SK-N-SH treated with all-trans-retinoic acid at 6 μM for 48 hours (cell line): ENCODE data around the gene ZNF214.
"Not testable (repeated sequence)": the region's sequence is repeated elsewhere in the genome, so short reads cannot be mapped to it uniquely, and the experiment has no call there.

ENCODE experiments used
- ATAC-seq: fragments of 200-7000 bp; cut with Tn5 transposase; 3 replicates; pipeline ENCODE4 v1.9.1; 2020; ENCODE audit warnings: mild to moderate bottlenecking, moderate library complexity
- ARNTL ChIP-seq: fragments of 450-650 bp; formaldehyde crosslinking; IDR thresholded peaks from 2 replicates; pipeline ENCODE4 v1.5.0; 2020; ENCODE audit warnings: low read depth, mild to moderate bottlenecking, moderate library complexity, borderline replicate concordance
- BACH2 ChIP-seq: fragments of 250-450 bp; sonication (Bioruptor Pico); IDR thresholded peaks from 2 replicates; pipeline ENCODE4 v1.9.0; 2021; ENCODE audit warnings: mild to moderate bottlenecking, borderline replicate concordance
- CSDC2 ChIP-seq: fragments of 250-450 bp; sonication (Bioruptor Pico); IDR thresholded peaks from 2 replicates; pipeline ENCODE4 v1.5.0; 2020; ENCODE audit warnings: mild to moderate bottlenecking, moderate library complexity
- ESRRG ChIP-seq: fragments of 250-450 bp; sonication (Bioruptor Pico); IDR thresholded peaks from 2 replicates; pipeline ENCODE4 v1.6.1; 2021; ENCODE audit warnings: mild to moderate bottlenecking
- GLIS3 ChIP-seq: fragments of 250-450 bp; sonication (Bioruptor Pico); IDR thresholded peaks from 2 replicates; pipeline ENCODE4 v1.5.0; 2020; ENCODE audit warnings: mild to moderate bottlenecking, moderate library complexity
- ISL1 ChIP-seq: fragments of 250-450 bp; sonication (Bioruptor Pico); IDR thresholded peaks from 2 replicates; pipeline ENCODE4 v2.1.2; 2022; ENCODE audit warnings: mild to moderate bottlenecking, moderate library complexity
- OSR1 ChIP-seq: fragments of 250-450 bp; sonication (Bioruptor Pico); IDR thresholded peaks from 2 replicates; pipeline ENCODE4 v1.8.0; 2022; ENCODE audit warnings: moderate library complexity, mild to moderate bottlenecking, inconsistent platforms
- PPARA ChIP-seq: fragments of 250-450 bp; sonication (Bioruptor Pico); IDR thresholded peaks from 2 replicates; pipeline ENCODE4 v1.5.0; 2020; ENCODE audit warnings: mild to moderate bottlenecking, borderline replicate concordance
- RARB ChIP-seq: fragments of 250-450 bp; sonication (Bioruptor Pico); IDR thresholded peaks from 2 replicates; pipeline ENCODE4 v1.8.0; 2021; ENCODE audit warnings: mild to moderate bottlenecking, moderate library complexity
- TCF4 ChIP-seq: fragments of 250-450 bp; sonication (Bioruptor Pico); IDR thresholded peaks from 2 replicates; pipeline ENCODE4 v1.8.0; 2021; ENCODE audit warnings: mild to moderate bottlenecking, moderate library complexity, borderline replicate concordance
- TOX ChIP-seq: fragments of 250-450 bp; sonication (Bioruptor Pico); IDR thresholded peaks from 2 replicates; pipeline ENCODE4 v1.8.0; 2021; ENCODE audit warnings: mild to moderate bottlenecking, moderate library complexity, borderline replicate concordance
- ZC3H10 ChIP-seq: fragments of 250-450 bp; sonication (Bioruptor Pico); IDR thresholded peaks from 2 replicates; pipeline ENCODE4 v1.5.1; 2021; ENCODE audit warnings: mild to moderate bottlenecking, moderate library complexity
- ZNF565 ChIP-seq: fragments of 450-650 bp; formaldehyde crosslinking; conservative IDR thresholded peaks from 2 replicates; pipeline ENCODE4 v1.5.0; 2020; ENCODE audit warnings: low read depth, mild to moderate bottlenecking, moderate library complexity
- ZNF70 ChIP-seq: fragments of 450-650 bp; formaldehyde crosslinking; IDR thresholded peaks from 2 replicates; pipeline ENCODE4 v1.5.0; 2020; ENCODE audit warnings: mild to moderate bottlenecking, moderate library complexity
- ZNF8 ChIP-seq: fragments of 450-650 bp; formaldehyde crosslinking; IDR thresholded peaks from 2 replicates; pipeline ENCODE4 v1.5.0; 2020; ENCODE audit warnings: mild to moderate bottlenecking, moderate library complexity
- TF ChIP-seq, protein P1 (sequence below): fragments of 250-450 bp; sonication (Bioruptor Pico); IDR thresholded peaks from 2 replicates; pipeline ENCODE4 v1.5.1; 2020; ENCODE audit warnings: low read depth, mild to moderate bottlenecking, moderate library complexity
- TF ChIP-seq, protein P2 (sequence below): fragments of 250-450 bp; sonication (Bioruptor Pico); IDR thresholded peaks from 2 replicates; pipeline ENCODE4 v1.5.1; 2021; ENCODE audit warnings: mild to moderate bottlenecking, moderate library complexity
- TF ChIP-seq, protein P3 (sequence below): fragments of 250-450 bp; sonication (Bioruptor Pico); IDR thresholded peaks from 2 replicates; pipeline ENCODE4 v1.5.0; 2020; ENCODE audit warnings: mild to moderate bottlenecking, moderate library complexity
- TF ChIP-seq, protein P4 (sequence below): fragments of 250-450 bp; sonication (Bioruptor Pico); IDR thresholded peaks from 2 replicates; pipeline ENCODE4 v1.8.0; 2021; ENCODE audit warnings: low read depth, mild to moderate bottlenecking, moderate library complexity, borderline replicate concordance
- TF ChIP-seq, protein P5 (sequence below): fragments of 250-450 bp; sonication (Bioruptor Pico); IDR thresholded peaks from 2 replicates; pipeline ENCODE4 v1.8.0; 2020; ENCODE audit warnings: mild to moderate bottlenecking, moderate library complexity, borderline replicate concordance

The ZNF214 gene

DNA sequence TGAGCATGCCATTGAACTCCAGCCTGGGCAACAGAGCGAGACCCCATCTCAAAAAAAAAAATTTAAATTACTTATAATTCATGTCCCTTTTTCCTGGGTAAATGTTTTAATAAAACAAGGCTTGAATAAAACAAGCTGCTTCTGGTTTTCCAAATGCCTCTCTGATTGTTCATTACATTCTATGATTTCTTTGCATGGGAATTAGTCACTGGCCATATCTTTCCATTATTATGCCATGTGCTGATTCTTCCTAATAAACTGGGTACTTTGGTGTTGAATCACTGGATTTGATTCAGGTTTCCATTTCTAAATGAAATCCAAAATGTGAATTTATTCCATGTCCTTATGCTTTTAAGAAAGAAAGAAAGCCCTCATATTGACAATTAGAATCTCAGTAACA is 51.3 kb downstream of the ZNF214 start (continued):
- TF ChIP-seq TCF4 (CRISPR knock-in tag) = no peak
- TF ChIP-seq, protein P1, sequence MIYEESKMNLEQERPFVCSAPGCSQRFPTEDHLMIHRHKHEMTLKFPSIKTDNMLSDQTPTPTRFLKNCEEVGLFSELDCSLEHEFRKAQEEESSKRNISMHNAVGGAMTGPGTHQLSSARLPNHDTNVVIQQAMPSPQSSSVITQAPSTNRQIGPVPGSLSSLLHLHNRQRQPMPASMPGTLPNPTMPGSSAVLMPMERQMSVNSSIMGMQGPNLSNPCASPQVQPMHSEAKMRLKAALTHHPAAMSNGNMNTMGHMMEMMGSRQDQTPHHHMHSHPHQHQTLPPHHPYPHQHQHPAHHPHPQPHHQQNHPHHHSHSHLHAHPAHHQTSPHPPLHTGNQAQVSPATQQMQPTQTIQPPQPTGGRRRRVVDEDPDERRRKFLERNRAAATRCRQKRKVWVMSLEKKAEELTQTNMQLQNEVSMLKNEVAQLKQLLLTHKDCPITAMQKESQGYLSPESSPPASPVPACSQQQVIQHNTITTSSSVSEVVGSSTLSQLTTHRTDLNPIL = no peak
- TF ChIP-seq, protein P2, sequence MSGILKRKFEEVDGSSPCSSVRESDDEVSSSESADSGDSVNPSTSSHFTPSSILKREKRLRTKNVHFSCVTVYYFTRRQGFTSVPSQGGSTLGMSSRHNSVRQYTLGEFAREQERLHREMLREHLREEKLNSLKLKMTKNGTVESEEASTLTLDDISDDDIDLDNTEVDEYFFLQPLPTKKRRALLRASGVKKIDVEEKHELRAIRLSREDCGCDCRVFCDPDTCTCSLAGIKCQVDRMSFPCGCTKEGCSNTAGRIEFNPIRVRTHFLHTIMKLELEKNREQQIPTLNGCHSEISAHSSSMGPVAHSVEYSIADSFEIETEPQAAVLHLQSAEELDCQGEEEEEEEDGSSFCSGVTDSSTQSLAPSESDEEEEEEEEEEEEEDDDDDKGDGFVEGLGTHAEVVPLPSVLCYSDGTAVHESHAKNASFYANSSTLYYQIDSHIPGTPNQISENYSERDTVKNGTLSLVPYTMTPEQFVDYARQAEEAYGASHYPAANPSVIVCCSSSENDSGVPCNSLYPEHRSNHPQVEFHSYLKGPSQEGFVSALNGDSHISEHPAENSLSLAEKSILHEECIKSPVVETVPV (CRISPR knock-in tag) = no peak
- TF ChIP-seq, all 23 proteins: peak for 0

DNA sequence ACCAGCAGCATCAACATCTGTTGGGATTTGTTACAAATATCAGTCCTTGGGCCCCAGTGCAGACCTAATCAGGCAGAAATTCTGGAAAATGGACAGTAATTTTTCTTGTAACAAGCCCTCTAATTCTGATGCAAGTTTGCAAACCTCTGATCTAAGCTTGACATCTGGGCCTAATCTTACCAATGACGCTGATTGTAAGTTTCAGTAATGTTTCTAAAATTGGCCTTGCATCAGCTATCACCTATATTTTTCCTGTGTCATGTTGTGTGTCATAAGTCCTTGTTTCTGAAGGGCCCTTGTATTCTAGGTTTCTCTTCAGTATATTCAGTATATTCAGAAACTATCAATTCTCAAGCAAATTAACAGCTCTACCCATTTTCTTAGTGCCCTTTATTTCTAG is 57.5 kb downstream of the ZNF214 start:
- no peak for TF ChIP-seq PPARA (CRISPR knock-in tag)
- TF ChIP-seq, protein P1 = no peak
- no peak for TF ChIP-seq RARB (CRISPR knock-in tag)
- TF ChIP-seq BACH2 (CRISPR knock-in tag) = no peak
- no peak for TF ChIP-seq OSR1 (CRISPR knock-in tag)
- TF ChIP-seq TOX = no peak
- ATAC-seq = no peak

DNA sequence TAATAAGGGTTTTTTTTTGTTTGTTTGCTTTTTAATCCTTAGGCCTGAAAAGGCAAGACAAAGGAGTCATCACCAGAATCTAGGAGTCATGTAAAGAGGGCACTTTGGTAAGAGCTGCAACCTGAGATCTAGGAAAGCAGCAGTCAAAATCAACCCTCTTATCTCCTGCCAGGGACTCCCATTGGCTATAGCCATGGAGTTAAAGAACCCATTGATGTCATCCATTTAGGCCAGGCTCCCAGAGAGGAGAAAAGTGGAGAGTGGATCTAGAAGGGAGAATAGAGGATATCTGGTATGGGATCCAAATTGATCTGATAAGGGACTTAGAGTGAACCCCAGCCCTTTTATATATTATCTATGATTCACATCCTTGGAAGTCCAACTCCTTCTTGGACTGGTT is 58.0 kb downstream of the ZNF214 start:
- no peak for ATAC-seq

DNA sequence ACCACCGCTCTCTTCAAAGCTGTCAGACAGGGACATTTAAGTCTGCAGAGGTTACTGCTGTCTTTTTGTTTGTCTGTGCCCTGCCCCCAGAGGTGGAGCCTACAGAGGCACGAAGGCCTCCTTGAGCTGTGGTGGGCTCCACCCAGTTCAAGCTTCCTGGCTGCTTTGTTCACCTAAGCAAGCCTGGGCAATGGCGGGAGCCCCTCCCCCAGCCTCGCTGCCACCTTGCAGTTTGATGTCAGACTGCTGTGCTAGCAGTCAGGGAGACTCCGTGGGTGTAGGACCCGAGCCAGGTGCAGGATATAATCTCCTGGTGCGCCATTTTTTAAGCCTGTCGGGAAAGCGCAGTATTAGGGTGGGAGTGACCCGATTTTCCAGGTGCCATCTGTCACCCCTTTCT is 65.9 kb downstream of the ZNF214 start:
- not testable (repeated sequence) for ATAC-seq

More for the DNA sequence above, 58.0 kb downstream of the ZNF214 start:
- no peak for TF ChIP-seq ZC3H10 (CRISPR knock-in tag)
- no peak for TF ChIP-seq BACH2 (CRISPR knock-in tag)
- TF ChIP-seq, protein P3, sequence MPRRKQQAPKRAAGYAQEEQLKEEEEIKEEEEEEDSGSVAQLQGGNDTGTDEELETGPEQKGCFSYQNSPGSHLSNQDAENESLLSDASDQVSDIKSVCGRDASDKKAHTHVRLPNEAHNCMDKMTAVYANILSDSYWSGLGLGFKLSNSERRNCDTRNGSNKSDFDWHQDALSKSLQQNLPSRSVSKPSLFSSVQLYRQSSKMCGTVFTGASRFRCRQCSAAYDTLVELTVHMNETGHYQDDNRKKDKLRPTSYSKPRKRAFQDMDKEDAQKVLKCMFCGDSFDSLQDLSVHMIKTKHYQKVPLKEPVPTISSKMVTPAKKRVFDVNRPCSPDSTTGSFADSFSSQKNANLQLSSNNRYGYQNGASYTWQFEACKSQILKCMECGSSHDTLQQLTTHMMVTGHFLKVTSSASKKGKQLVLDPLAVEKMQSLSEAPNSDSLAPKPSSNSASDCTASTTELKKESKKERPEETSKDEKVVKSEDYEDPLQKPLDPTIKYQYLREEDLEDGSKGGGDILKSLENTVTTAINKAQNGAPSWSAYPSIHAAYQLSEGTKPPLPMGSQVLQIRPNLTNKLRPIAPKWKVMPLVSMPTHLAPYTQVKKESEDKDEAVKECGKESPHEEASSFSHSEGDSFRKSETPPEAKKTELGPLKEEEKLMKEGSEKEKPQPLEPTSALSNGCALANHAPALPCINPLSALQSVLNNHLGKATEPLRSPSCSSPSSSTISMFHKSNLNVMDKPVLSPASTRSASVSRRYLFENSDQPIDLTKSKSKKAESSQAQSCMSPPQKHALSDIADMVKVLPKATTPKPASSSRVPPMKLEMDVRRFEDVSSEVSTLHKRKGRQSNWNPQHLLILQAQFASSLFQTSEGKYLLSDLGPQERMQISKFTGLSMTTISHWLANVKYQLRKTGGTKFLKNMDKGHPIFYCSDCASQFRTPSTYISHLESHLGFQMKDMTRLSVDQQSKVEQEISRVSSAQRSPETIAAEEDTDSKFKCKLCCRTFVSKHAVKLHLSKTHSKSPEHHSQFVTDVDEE (CRISPR knock-in tag) = no peak
- TF ChIP-seq ZNF565 = no peak
- TF ChIP-seq TCF4 (CRISPR knock-in tag) = no peak
- no peak for TF ChIP-seq ESRRG (CRISPR knock-in tag)
- no peak for TF ChIP-seq RARB (CRISPR knock-in tag)
- no peak for TF ChIP-seq CSDC2 (CRISPR knock-in tag)
- no peak for TF ChIP-seq OSR1 (CRISPR knock-in tag)
- TF ChIP-seq GLIS3 (CRISPR knock-in tag) = no peak
- TF ChIP-seq, protein P1 = no peak
- TF ChIP-seq TOX = no peak
- no peak for TF ChIP-seq ZNF8 (CRISPR knock-in tag)
- no peak for TF ChIP-seq ARNTL
- no peak for TF ChIP-seq ZNF70 (CRISPR knock-in tag)
- no peak for TF ChIP-seq PPARA (CRISPR knock-in tag)
- TF ChIP-seq ISL1 = no peak
- TF ChIP-seq, protein P4, sequence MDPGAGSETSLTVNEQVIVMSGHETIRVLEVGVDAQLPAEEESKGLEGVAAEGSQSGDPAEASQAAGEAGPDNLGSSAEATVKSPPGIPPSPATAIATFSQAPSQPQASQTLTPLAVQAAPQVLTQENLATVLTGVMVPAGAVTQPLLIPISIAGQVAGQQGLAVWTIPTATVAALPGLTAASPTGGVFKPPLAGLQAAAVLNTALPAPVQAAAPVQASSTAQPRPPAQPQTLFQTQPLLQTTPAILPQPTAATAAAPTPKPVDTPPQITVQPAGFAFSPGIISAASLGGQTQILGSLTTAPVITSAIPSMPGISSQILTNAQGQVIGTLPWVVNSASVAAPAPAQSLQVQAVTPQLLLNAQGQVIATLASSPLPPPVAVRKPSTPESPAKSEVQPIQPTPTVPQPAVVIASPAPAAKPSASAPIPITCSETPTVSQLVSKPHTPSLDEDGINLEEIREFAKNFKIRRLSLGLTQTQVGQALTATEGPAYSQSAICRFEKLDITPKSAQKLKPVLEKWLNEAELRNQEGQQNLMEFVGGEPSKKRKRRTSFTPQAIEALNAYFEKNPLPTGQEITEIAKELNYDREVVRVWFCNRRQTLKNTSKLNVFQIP (CRISPR knock-in tag) = no peak
- TF ChIP-seq, protein P5, sequence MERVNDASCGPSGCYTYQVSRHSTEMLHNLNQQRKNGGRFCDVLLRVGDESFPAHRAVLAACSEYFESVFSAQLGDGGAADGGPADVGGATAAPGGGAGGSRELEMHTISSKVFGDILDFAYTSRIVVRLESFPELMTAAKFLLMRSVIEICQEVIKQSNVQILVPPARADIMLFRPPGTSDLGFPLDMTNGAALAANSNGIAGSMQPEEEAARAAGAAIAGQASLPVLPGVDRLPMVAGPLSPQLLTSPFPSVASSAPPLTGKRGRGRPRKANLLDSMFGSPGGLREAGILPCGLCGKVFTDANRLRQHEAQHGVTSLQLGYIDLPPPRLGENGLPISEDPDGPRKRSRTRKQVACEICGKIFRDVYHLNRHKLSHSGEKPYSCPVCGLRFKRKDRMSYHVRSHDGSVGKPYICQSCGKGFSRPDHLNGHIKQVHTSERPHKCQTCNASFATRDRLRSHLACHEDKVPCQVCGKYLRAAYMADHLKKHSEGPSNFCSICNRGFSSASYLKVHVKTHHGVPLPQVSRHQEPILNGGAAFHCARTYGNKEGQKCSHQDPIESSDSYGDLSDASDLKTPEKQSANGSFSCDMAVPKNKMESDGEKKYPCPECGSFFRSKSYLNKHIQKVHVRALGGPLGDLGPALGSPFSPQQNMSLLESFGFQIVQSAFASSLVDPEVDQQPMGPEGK (CRISPR knock-in tag) = no peak
